PC-9 (cell line): ENCODE measurements around the gene MAN1C1.

Source experiments
- CTCF ChIP-seq: fragments of 200-600 bp; sonication (generic); conservative IDR thresholded peaks from 2 replicates; pipeline ENCODE4 v1.6.1; 2017; ENCODE audit warnings: mixed run types, antibody characterized with exemption, mild to moderate bottlenecking, moderate library complexity
- EZH2 ChIP-seq: fragments of 200-600 bp; sonication (generic); IDR thresholded peaks from 2 replicates; pipeline ENCODE4 v1.8.0; 2017; ENCODE audit warnings: antibody characterized with exemption, low read depth

- TF ChIP-seq CTCF (no peak), EZH2 (no peak)
These were observed 24.2 kb downstream of the MAN1C1 start for GRCh38 chr1:25640646-25641328.
